OCI-LY7 (cell line): ENCODE results near the gene UROS.

Source experiments
- EZH2phosphoT487 ChIP-seq: fragments of 200-600 bp; sonication (generic); IDR thresholded peaks from 2 replicates; pipeline ENCODE4 v1.6.1; 2018; ENCODE audit warnings: low read depth, borderline replicate concordance, mild to moderate bottlenecking, mixed run types, antibody characterized with exemption, low read length, moderate library complexity, mixed read lengths
- TF ChIP-seq, protein P1 (sequence below): fragments of 200-600 bp; sonication (generic); conservative IDR thresholded peaks from 2 replicates; pipeline ENCODE4 v1.5.1; 2014; ENCODE audit warnings: mild to moderate bottlenecking, antibody characterized with exemption, low read length, moderate library complexity, mixed read lengths

DNA sequence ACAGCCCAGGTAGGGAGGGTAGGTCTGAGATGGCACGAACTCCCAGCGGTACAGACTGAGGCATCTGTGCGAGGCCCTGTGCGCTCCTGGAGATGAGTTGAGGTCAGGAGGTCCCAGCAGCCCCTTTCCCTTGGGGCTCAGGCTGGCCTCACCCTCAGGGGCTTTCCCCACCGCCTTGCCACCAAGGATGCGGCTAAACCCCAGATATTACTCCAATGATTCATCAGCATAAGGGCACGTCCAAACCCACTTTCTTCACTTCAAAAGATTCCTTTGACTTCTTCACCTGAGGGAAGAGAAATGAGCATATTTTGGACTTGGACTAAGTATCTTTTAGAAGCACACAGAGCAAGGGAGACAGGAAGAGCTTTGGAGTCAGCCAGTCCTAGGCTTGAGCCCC, 20.3 kb downstream of the UROS start:
- TF ChIP-seq, protein P1, sequence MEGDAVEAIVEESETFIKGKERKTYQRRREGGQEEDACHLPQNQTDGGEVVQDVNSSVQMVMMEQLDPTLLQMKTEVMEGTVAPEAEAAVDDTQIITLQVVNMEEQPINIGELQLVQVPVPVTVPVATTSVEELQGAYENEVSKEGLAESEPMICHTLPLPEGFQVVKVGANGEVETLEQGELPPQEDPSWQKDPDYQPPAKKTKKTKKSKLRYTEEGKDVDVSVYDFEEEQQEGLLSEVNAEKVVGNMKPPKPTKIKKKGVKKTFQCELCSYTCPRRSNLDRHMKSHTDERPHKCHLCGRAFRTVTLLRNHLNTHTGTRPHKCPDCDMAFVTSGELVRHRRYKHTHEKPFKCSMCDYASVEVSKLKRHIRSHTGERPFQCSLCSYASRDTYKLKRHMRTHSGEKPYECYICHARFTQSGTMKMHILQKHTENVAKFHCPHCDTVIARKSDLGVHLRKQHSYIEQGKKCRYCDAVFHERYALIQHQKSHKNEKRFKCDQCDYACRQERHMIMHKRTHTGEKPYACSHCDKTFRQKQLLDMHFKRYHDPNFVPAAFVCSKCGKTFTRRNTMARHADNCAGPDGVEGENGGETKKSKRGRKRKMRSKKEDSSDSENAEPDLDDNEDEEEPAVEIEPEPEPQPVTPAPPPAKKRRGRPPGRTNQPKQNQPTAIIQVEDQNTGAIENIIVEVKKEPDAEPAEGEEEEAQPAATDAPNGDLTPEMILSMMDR, result no peak
- no peak for TF ChIP-seq EZH2phosphoT487
